Mesenchymal stem cell (in vitro differentiated cells and primary cell): ENCODE measurements around the gene FXYD2.

Source experiments
- DNase-seq: peaks from one replicate; pipeline ENCODE4 v3.0.0-alpha.2; 2013
- H2AFZ ChIP-seq: one replicate; pipeline ENCODE4 v1.6.1; 2013; ENCODE audit warnings: low read depth, mild to moderate bottlenecking, control low read depth, inconsistent platforms, low read length, moderate library complexity
- H2AK5ac ChIP-seq: 2 replicates; pipeline ENCODE4 v1.6.1; 2013; ENCODE audit warnings: low read length, moderate library complexity, mild to moderate bottlenecking, inconsistent platforms; ENCODE audit not compliant: severe bottlenecking
- H2BK120ac ChIP-seq: one replicate; pipeline ENCODE4 v1.6.1; 2013; ENCODE audit warnings: low read depth, mild to moderate bottlenecking, inconsistent platforms, low read length, moderate library complexity
- H2BK12ac ChIP-seq, 2 experiments: one replicate each; pipeline ENCODE4 v1.6.1; 2013; ENCODE audit warnings: inconsistent platforms in 2 of 2, low read length in 2 of 2, mild to moderate bottlenecking in 2 of 2, moderate library complexity in 2 of 2, control low read depth in 1 of 2
- H2BK15ac ChIP-seq: one replicate; pipeline ENCODE4 v1.6.1; 2013; ENCODE audit warnings: mild to moderate bottlenecking, low read depth, inconsistent platforms; ENCODE audit not compliant: poor library complexity, severe bottlenecking
- H2BK5ac ChIP-seq: 2 replicates; pipeline ENCODE4 v1.6.1; 2013; ENCODE audit warnings: low read depth, mild to moderate bottlenecking, low read length, control low read depth, inconsistent platforms; ENCODE audit not compliant: poor library complexity, severe bottlenecking
- H3K14ac ChIP-seq, 2 experiments: one replicate each; pipeline ENCODE4 v1.6.1; 2013; ENCODE audit warnings: inconsistent platforms in 2 of 2, low read length in 2 of 2, control low read depth in 1 of 2, mild to moderate bottlenecking in 1 of 2, moderate library complexity in 1 of 2
- H3K18ac ChIP-seq, 2 experiments: one replicate each; pipeline ENCODE4 v1.6.1; 2013; ENCODE audit warnings: inconsistent platforms in 2 of 2, low read length in 2 of 2, control low read depth in 1 of 2, low read depth in 1 of 2, mild to moderate bottlenecking in 1 of 2
- H3K23ac ChIP-seq, 2 experiments: one replicate each; pipeline ENCODE4 v1.6.1; 2013; ENCODE audit warnings: inconsistent platforms in 2 of 2, low read length in 2 of 2, mild to moderate bottlenecking in 2 of 2, moderate library complexity in 2 of 2, control low read depth in 1 of 2
- H3K27ac ChIP-seq: 2 replicates; pipeline ENCODE4 v1.5.1; 2013; ENCODE audit warnings: mild to moderate bottlenecking, moderate library complexity, low read length, control low read depth, inconsistent platforms; ENCODE audit not compliant: poor library complexity, severe bottlenecking
- H3K27me3 ChIP-seq, 2 experiments: 2 replicates each; pipeline versions ENCODE4 v1.6.1 to v1.7.0; 2013; ENCODE audit warnings: low read length in 2 of 2, mild to moderate bottlenecking in 2 of 2, moderate library complexity in 2 of 2, control low read depth in 1 of 2, inconsistent platforms in 1 of 2; ENCODE audit not compliant: control insufficient read depth in 1 of 2, insufficient read depth in 1 of 2
- H3K36me3 ChIP-seq, 2 experiments: 2 replicates each; pipeline versions ENCODE4 v1.6.1 to v1.7.0; 2013; ENCODE audit warnings: low read length in 2 of 2, control low read depth in 1 of 2, inconsistent platforms in 1 of 2, low read depth in 1 of 2, mild to moderate bottlenecking in 1 of 2; ENCODE audit not compliant: insufficient read depth in 2 of 2, control insufficient read depth in 1 of 2
- H3K4ac ChIP-seq, 2 experiments: one replicate each; pipeline ENCODE4 v1.6.1; 2013; ENCODE audit warnings: inconsistent platforms in 2 of 2, low read length in 2 of 2, mild to moderate bottlenecking in 2 of 2, moderate library complexity in 2 of 2, control low read depth in 1 of 2, low read depth in 1 of 2
- H3K4me1 ChIP-seq: 2 replicates; pipeline ENCODE4 v1.6.1; 2013; ENCODE audit warnings: low read depth, low read length, control low read depth; ENCODE audit not compliant: control insufficient read depth, insufficient read depth
- H3K4me2 ChIP-seq: 2 replicates; pipeline ENCODE4 v1.6.1; 2013; ENCODE audit warnings: low read length, mild to moderate bottlenecking, inconsistent platforms; ENCODE audit not compliant: poor library complexity, severe bottlenecking
- H3K4me3 ChIP-seq, 2 experiments: 2 replicates each; pipeline versions ENCODE4 v1.5.1 to v1.7.0; 2013; ENCODE audit warnings: low read length in 2 of 2, mild to moderate bottlenecking in 2 of 2, control low read depth in 1 of 2, low read depth in 1 of 2; ENCODE audit not compliant: insufficient read depth in 1 of 2
- H3K79me1 ChIP-seq: replicated peaks from 2 replicates; pipeline ENCODE4 v1.6.1; 2013; ENCODE audit warnings: mild to moderate bottlenecking, control low read depth, low read length, inconsistent platforms; ENCODE audit not compliant: poor library complexity, severe bottlenecking
- H3K9ac ChIP-seq: 2 replicates; pipeline ENCODE4 v1.7.0; 2013; ENCODE audit warnings: mild to moderate bottlenecking, low read length, moderate library complexity
- H3K9me3 ChIP-seq: 2 replicates; pipeline ENCODE4 v1.7.0; 2013; ENCODE audit warnings: mild to moderate bottlenecking, low read length; ENCODE audit not compliant: control insufficient read depth
- H4K8ac ChIP-seq: one replicate; pipeline ENCODE4 v1.6.1; 2013; ENCODE audit warnings: inconsistent platforms, mild to moderate bottlenecking, low read length, moderate library complexity
- H4K91ac ChIP-seq: one replicate; pipeline ENCODE4 v1.6.1; 2013; ENCODE audit warnings: mild to moderate bottlenecking, low read length, inconsistent platforms
- WGBS: methylation state at CpG from one replicate; pipeline ENCODE4 v1.1.7; 2013; ENCODE audit warnings: mixed read lengths; 5-methylcytosine and 5-hydroxymethylcytosine counted together

The FXYD2 gene

GRCh38 chr11:117834068-117834810 lies 9.7 kb upstream of the FXYD2 start:
- Histone ChIP-seq H3K4me1 (peaks cover 35% of the 10 kb centered on the region), H3K9me3 (no peaks in the 10 kb centered on the region), H2BK120ac (no peak overlapping the region), H3K79me1 (peaks cover 4% of the 10 kb centered on the region), H2AK5ac (peak overlapping the region; percentile 33), H3K27ac (no peak overlapping the region), H2AFZ (no peak overlapping the region), H4K8ac (no peak overlapping the region), H3K36me3 (peaks cover 0 to 25% of the 10 kb centered on the region in 2 experiments), H3K9ac (no peak overlapping the region), H3K4ac (no peak overlapping the region), H4K91ac (no peak overlapping the region), H3K23ac (no peak overlapping the region), H3K4me2 (no peak overlapping the region), H3K27me3 (peaks cover 0 to 85% of the 10 kb centered on the region in 2 experiments), H3K14ac (no peak overlapping the region), H2BK15ac (no peak overlapping the region), H3K18ac (no peak overlapping the region), H2BK5ac (no peak overlapping the region), H3K4me3 (no peak overlapping the region), H2BK12ac (no peak overlapping the region)
- no peak for DNase-seq
- WGBS = 92% methylated on average over 3 of the region's 6 CpGs

GRCh38 chr11:117833401-117833891 lies 8.9 kb upstream of the FXYD2 start:
- Histone ChIP-seq H2BK15ac (no peak overlapping the region), H3K27ac (no peak overlapping the region), H3K9me3 (no peaks in the 10 kb centered on the region), H2BK12ac (no peak overlapping the region), H3K4me1 (peaks cover 41% of the 10 kb centered on the region), H3K4me2 (no peak overlapping the region), H2BK120ac (no peak overlapping the region), H2BK5ac (no peak overlapping the region), H3K9ac (no peak overlapping the region), H3K18ac (no peak overlapping the region), H4K8ac (no peak overlapping the region), H3K4me3 (no peak overlapping the region), H3K23ac (no peak overlapping the region), H3K4ac (no peak overlapping the region), H2AFZ (no peak overlapping the region), H4K91ac (peak overlapping the region; percentile 11), H3K27me3 (peaks cover 0 to 77% of the 10 kb centered on the region in 2 experiments), H3K79me1 (peaks cover 4% of the 10 kb centered on the region), H3K36me3 (peaks cover 0 to 22% of the 10 kb centered on the region in 2 experiments), H3K14ac (no peak overlapping the region), H2AK5ac (peak overlapping the region; percentile 85)
- no peak for DNase-seq
- 73% methylated on average over 7 of the region's 7 CpGs for WGBS

- Histone ChIP-seq H3K36me3 (peaks cover 0 to 16% of the 10 kb centered on the region in 2 experiments), H3K9ac (no peak overlapping the region), H3K18ac (no peak overlapping the region), H3K4me3 (no peak overlapping the region), H3K23ac (no peak overlapping the region), H3K9me3 (no peaks in the 10 kb centered on the region), H3K4me2 (no peak overlapping the region), H3K4me1 (peaks cover 49% of the 10 kb centered on the region), H3K79me1 (peaks cover 4% of the 10 kb centered on the region), H2BK15ac (no peak overlapping the region), H3K27ac (no peak overlapping the region), H2AFZ (no peak overlapping the region), H2BK12ac (no peak overlapping the region), H3K27me3 (peaks cover 0 to 76% of the 10 kb centered on the region in 2 experiments), H4K8ac (no peak overlapping the region), H2AK5ac (peak overlapping the region; percentile 71), H2BK5ac (no peak overlapping the region), H3K4ac (no peak overlapping the region), H4K91ac (no peak overlapping the region), H2BK120ac (no peak overlapping the region), H3K14ac (no peak overlapping the region)
- 96% methylated on average over 8 of the region's 8 CpGs for WGBS
- no peak for DNase-seq
These were observed 8.0 kb upstream of the FXYD2 start for GRCh38 chr11:117832511-117832910.

- Histone ChIP-seq H3K23ac (no peak overlapping the region), H3K4ac (no peak overlapping the region), H3K79me1 (peaks cover 4% of the 10 kb centered on the region), H3K4me2 (no peak overlapping the region), H2AFZ (no peak overlapping the region), H2BK15ac (no peak overlapping the region), H3K36me3 (peaks cover 0 to 9% of the 10 kb centered on the region in 2 experiments), H2BK12ac (no peak overlapping the region), H3K27me3 (peaks cover 0 to 74% of the 10 kb centered on the region in 2 experiments), H3K9ac (no peak overlapping the region), H2BK120ac (no peak overlapping the region), H3K14ac (no peak overlapping the region), H3K4me3 (no peak overlapping the region), H2BK5ac (no peak overlapping the region), H3K18ac (no peak overlapping the region), H3K4me1 (peaks cover 49% of the 10 kb centered on the region), H4K8ac (no peak overlapping the region), H4K91ac (no peak overlapping the region), H2AK5ac (peak overlapping the region; percentile 33), H3K9me3 (no peaks in the 10 kb centered on the region), H3K27ac (no peak overlapping the region)
- whole genome bisulfite sequencing = 83% methylated on average over 4 of the region's 7 CpGs
- no peak for DNase-seq
These were observed 7.3 kb upstream of the FXYD2 start for GRCh38 chr11:117831661-117832415.
